Sigmoid colon (tissue), 7 donors: ENCODE results near the gene OR56A1. TPM values are rescaled to one million over a fixed set of nuclear protein-coding genes. Genes with fewer than 3 reads are reported as not detected.

ENCODE experiments used
- DNase-seq: peaks from one replicate; pipeline ENCODE4 v3.0.0-alpha.2; 2019
- H3K27ac ChIP-seq, 4 donors: fragments of 200-600 bp; sonication (generic); one replicate each; pipeline ENCODE4 v1.5.1; 2016 to 2019; ENCODE audit warnings: mild to moderate bottlenecking in 1 of 4
- H3K27me3 ChIP-seq, 3 donors: fragments of 200-600 bp; sonication (generic); one replicate each; pipeline ENCODE4 v1.5.1; 2019; ENCODE audit warnings: mild to moderate bottlenecking in 1 of 3
- H3K36me3 ChIP-seq, 4 donors: fragments of 200-600 bp; sonication (generic); one replicate each; pipeline ENCODE4 v1.5.1; 2016 to 2019
- H3K4me1 ChIP-seq, 4 donors: fragments of 200-600 bp; sonication (generic); one replicate each; pipeline ENCODE4 v1.5.1; 2017 to 2019
- H3K4me3 ChIP-seq, 4 donors: fragments of 200-600 bp; sonication (generic); one replicate each; pipeline ENCODE4 v1.5.1; 2017 to 2019; ENCODE audit warnings: mild to moderate bottlenecking in 2 of 4, moderate library complexity in 1 of 4
- H3K9me3 ChIP-seq, 4 donors: fragments of 200-600 bp in 3 of 4; sonication (generic) in 3 of 4; one replicate each; pipeline versions ENCODE4 v1.5.1 to v1.6.1; 2013 to 2019
- CTCF ChIP-seq, 4 experiments: fragments of 450-650 bp in 3 of 4; fragments of 200-600 bp in 1 of 4; IDR thresholded peaks; one replicate each; pipeline ENCODE4 v1.5.1; 2016 to 2019; ENCODE audit warnings: antibody characterized with exemption in 4 of 4, mild to moderate bottlenecking in 3 of 4, moderate library complexity in 2 of 4
- EP300 ChIP-seq, 4 donors: sonication (generic); formaldehyde crosslinking; IDR thresholded peaks; one replicate each; pipeline ENCODE4 v1.6.1; 2017; ENCODE audit warnings: antibody characterized with exemption in 4 of 4
- POLR2A ChIP-seq, 2 donors: fragments of 450-650 bp; IDR thresholded peaks; one replicate each; pipeline ENCODE4 v1.6.1; 2016; ENCODE audit warnings: antibody characterized with exemption in 2 of 2, mild to moderate bottlenecking in 2 of 2, moderate library complexity in 2 of 2
- POLR2AphosphoS5 ChIP-seq, 4 donors: sonication (generic); formaldehyde crosslinking; IDR thresholded peaks; one replicate each; pipeline ENCODE4 v1.6.1; 2017; ENCODE audit warnings: antibody characterized with exemption in 4 of 4
- WGBS, 2 donors: extraction: QIAGEN DNeasy Blood & Tissue Kit; methylation state at CpG; one replicate each; pipeline ENCODE4 v1.1.7; 2013; 5-methylcytosine and 5-hydroxymethylcytosine counted together
- intact Hi-C: fragments of 100-400 bp; cut with DNase I; formaldehyde crosslinking; loops from one replicate; pipeline ENCODE4 v1.15.1; 2023
- polyA plus RNA-seq, 3 donors: library from polyadenylated mRNA; stranded (reverse); fragments of 200-250 nt; gene quantifications; one replicate each; pipeline ENCODE4 v1.2.3, GENCODE V29; 2013
- total RNA-seq, 4 donors: library from RNA; depleted of rRNA; stranded (reverse); fragments of >200 nt; gene quantifications; one replicate each; pipeline ENCODE4 v1.1.0, GENCODE V29; 2016
- donor health status: healthy with polysubstance abuse.
- donor health status: Bipolar disorder and iron deficiency.
- donor health status: healthy.

OR56A1 gene
- total and polyA plus RNA-seq, 7 donors = under 0.01 TPM; not detected in 6

GRCh38 chr11:6012035-6012668 lies 18.4 kb downstream of the OR56A1 start:
- TF ChIP-seq EP300 (IDR thresholded peaks at IDR 0.05) (no peak), POLR2AphosphoS5 (IDR thresholded peaks at IDR 0.05) (no peak), POLR2A (IDR thresholded peaks at IDR 0.05) (no peak), CTCF (IDR thresholded peaks at IDR 0.05) (no peak)
- no peaks in the 10 kb centered on the region for H3K27me3 ChIP-seq
- H3K9me3 ChIP-seq = peaks cover 0 to 6% (median 0%) of the 10 kb centered on the region in 4 donors
- no peaks in the 10 kb centered on the region for H3K4me1 ChIP-seq
- no peak for DNase-seq
- WGBS, 2 donors = 73 to 79% methylated on average over 4 of the region's 4 CpGs
- intact Hi-C loops = no loop called here
- no peak overlapping the region for H3K4me3 ChIP-seq
- H3K27ac ChIP-seq = no peak overlapping the region
- no peaks in the 10 kb centered on the region for H3K36me3 ChIP-seq

- Histone ChIP-seq H3K36me3 (no peaks in the 10 kb centered on the region), H3K27me3 (no peaks in the 10 kb centered on the region), H3K27ac (no peak within 1 kb of the TSS), H3K9me3 (no peaks in the 10 kb centered on the region), H3K4me3 (no peak within 1 kb of the TSS), H3K4me1 (no peaks in the 10 kb centered on the region)
- intact Hi-C loops = no loop called here
- no peak for DNase-seq
- no peak for TF ChIP-seq CTCF (IDR thresholded peaks at IDR 0.05)
- no peak for TF ChIP-seq EP300 (IDR thresholded peaks at IDR 0.05)
These were observed 23.7 kb downstream of the OR56A1 start, which contains the start of gene OR56A4 for GRCh38 chr11:6006846-6007245. Gene OR56A4, minus strand, starts transcription at chr11:6006946. Its CDS starts 3,954 bp downstream, at chr11:6002992.

GRCh38 chr11:6006395-6006794 lies 24.2 kb downstream of the OR56A1 start:
- Histone ChIP-seq H3K4me1 (no peaks in the 10 kb centered on the region), H3K4me3 (no peak overlapping the region), H3K27ac (no peak overlapping the region), H3K27me3 (no peaks in the 10 kb centered on the region), H3K9me3 (no peaks in the 10 kb centered on the region), H3K36me3 (no peaks in the 10 kb centered on the region)
- TF ChIP-seq POLR2A (IDR thresholded peaks at IDR 0.05) (no peak), EP300 (IDR thresholded peaks at IDR 0.05) (no peak), POLR2AphosphoS5 (IDR thresholded peaks at IDR 0.05) (no peak), CTCF (IDR thresholded peaks at IDR 0.05) (no peak)
- DNase-seq = no peak
- intact Hi-C loops = no loop called here

- Histone ChIP-seq H3K9me3 (no peaks in the 10 kb centered on the region), H3K27me3 (no peaks in the 10 kb centered on the region), H3K4me1 (no peaks in the 10 kb centered on the region), H3K4me3 (no peak overlapping the region), H3K27ac (no peak overlapping the region), H3K36me3 (no peaks in the 10 kb centered on the region)
- intact Hi-C loops = no loop called here
- DNase-seq = no peak
- WGBS, 2 donors = 66 to 78% methylated on average over 7 of the region's 7 CpGs
- TF ChIP-seq POLR2A (IDR thresholded peaks at IDR 0.05) = no peak
- no peak for TF ChIP-seq EP300 (IDR thresholded peaks at IDR 0.05)
- TF ChIP-seq POLR2AphosphoS5 (IDR thresholded peaks at IDR 0.05) = no peak
- TF ChIP-seq CTCF (IDR thresholded peaks at IDR 0.05) = no peak
These were observed 28.3 kb downstream of the OR56A1 start for GRCh38 chr11:6002202-6002699.

- no peak overlapping the region for H3K27ac ChIP-seq
- H3K36me3 ChIP-seq = no peaks in the 10 kb centered on the region
- no peaks in the 10 kb centered on the region for H3K9me3 ChIP-seq
- intact Hi-C loops = no loop called here
- H3K4me3 ChIP-seq = no peak overlapping the region
- WGBS, 2 donors = 86 to 88% methylated on average over 14 of the region's 14 CpGs
- no peaks in the 10 kb centered on the region for H3K27me3 ChIP-seq
- no peaks in the 10 kb centered on the region for H3K4me1 ChIP-seq
- no peak for DNase-seq
- TF ChIP-seq EP300 (IDR thresholded peaks at IDR 0.05) (no peak), CTCF (IDR thresholded peaks at IDR 0.05) (no peak), POLR2AphosphoS5 (IDR thresholded peaks at IDR 0.05) (no peak)
These were observed 35.8 kb downstream of the OR56A1 start for GRCh38 chr11:5994791-5995190.
